ENCODE data around the gene SPATA6. TPM values are rescaled to one million over a fixed set of nuclear protein-coding genes. Genes with fewer than 3 reads are reported as not detected.
A peak's percentile ranks its signal among the peaks of the same experiment; 100 is the strongest.
"Not testable (repeated sequence)": the region's sequence is repeated elsewhere in the genome, so short reads cannot be mapped to it uniquely, and the experiment has no call there.

The SPATA6 gene
- total RNA-seq, 1 experiment from 2014 or later: 28.3 TPM

- not testable (repeated sequence) for H3K36me3 ChIP-seq (replicated peaks; ENCODE audit: control insufficient read depth, insufficient read depth, low read length); DNase-seq; H3K4me3 ChIP-seq (ENCODE audit: insufficient read depth, low read depth, low read length); H3K27me3 ChIP-seq (ENCODE audit: control insufficient read depth, insufficient read depth, low read length)
These were observed 8.0 kb upstream of the SPATA6 start for GRCh38 chr1:48480023-48480422.

- Histone ChIP-seq H3K36me3 (replicated peaks; ENCODE audit: control insufficient read depth, insufficient read depth, low read length) (no peaks in the 10 kb centered on the region; the same call in 1 of the 2 replicates), H3K27me3 (ENCODE audit: control insufficient read depth, insufficient read depth, low read length) (no peaks in the 10 kb centered on the region), H3K4me3 (ENCODE audit: insufficient read depth, low read depth, low read length) (peak overlapping the region; percentile 84)
- DNase-seq: no peak
These were observed 634 bp upstream of the SPATA6 start for GRCh38 chr1:48472638-48473037.

GRCh38 chr1:48470950-48471690, 884 bp downstream of the SPATA6 start:
- peak overlapping the region; percentile 84 for H3K4me3 ChIP-seq (ENCODE audit: insufficient read depth, low read depth, low read length)
- H3K27me3 ChIP-seq (ENCODE audit: control insufficient read depth, insufficient read depth, low read length): no peaks in the 10 kb centered on the region
- no peak for DNase-seq
- no peaks in the 10 kb centered on the region; the same call in 1 of the 2 replicates for H3K36me3 ChIP-seq (replicated peaks; ENCODE audit: control insufficient read depth, insufficient read depth, low read length)

GRCh38 chr1:48470481-48470855, 1.5 kb downstream of the SPATA6 start:
- Histone ChIP-seq H3K4me3 (ENCODE audit: insufficient read depth, low read depth, low read length) (peak overlapping the region; percentile 84; the same call in 1 of the 2 replicates), H3K36me3 (replicated peaks; ENCODE audit: control insufficient read depth, insufficient read depth, low read length) (no peaks in the 10 kb centered on the region; the same call in 1 of the 2 replicates), H3K27me3 (ENCODE audit: control insufficient read depth, insufficient read depth, low read length) (no peaks in the 10 kb centered on the region)

DNA sequence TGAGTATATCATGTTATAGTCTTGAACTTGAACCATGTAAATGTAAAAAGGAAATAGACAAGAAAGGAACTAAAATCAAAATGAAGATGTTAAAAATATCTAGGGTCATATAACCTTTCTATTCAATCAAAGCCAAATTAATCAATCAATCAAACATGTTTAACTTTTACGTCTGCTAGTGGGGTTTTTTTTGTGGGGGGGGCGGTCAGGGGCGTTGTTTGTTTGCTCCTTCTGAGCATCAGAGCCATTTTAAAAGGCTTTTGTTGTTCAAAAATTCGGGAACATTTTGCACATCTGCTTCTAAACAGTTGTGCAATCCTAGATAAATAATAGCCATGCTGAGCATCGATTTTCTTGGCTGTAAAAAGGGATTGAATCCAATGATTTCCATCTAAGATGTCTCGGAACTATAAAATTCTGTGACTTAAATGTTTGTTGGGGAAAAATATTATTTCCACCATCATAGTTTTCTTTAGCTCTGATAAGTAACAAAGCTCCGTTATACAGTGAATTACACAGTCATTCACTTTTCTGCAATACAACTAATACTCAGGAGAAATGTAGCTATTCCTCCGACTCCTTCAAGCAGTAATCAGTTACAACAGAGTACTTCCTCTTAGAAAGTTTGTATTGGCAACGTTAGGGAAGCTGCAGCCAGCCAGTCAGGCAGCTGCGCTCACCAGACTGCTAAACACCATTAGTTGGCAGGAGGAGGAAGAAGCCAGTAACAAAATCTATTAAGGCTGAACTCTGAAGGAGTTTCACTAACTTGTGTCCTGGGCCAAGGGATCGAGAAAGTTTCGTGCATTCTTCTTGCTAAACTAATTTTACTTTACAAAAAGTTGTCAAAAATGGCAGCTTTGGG, 2.2 kb downstream of the SPATA6 start:
- Histone ChIP-seq H3K4me3 (ENCODE audit: insufficient read depth, low read depth, low read length) (no peak overlapping the region; the same call in 1 of the 2 replicates), H3K36me3 (replicated peaks; ENCODE audit: control insufficient read depth, insufficient read depth, low read length) (no peaks in the 10 kb centered on the region; the same call in 1 of the 2 replicates), H3K27me3 (ENCODE audit: control insufficient read depth, insufficient read depth, low read length) (no peaks in the 10 kb centered on the region)
- DNase-seq: no peak

More at GRCh38 chr1:48470481-48470855, 1.5 kb downstream of the SPATA6 start:
- no peak for DNase-seq

- no peaks in the 10 kb centered on the region for H3K27me3 ChIP-seq (ENCODE audit: control insufficient read depth, insufficient read depth, low read length)
- no peaks in the 10 kb centered on the region; the same call in 1 of the 2 replicates for H3K36me3 ChIP-seq (replicated peaks; ENCODE audit: control insufficient read depth, insufficient read depth, low read length)
- H3K4me3 ChIP-seq (ENCODE audit: insufficient read depth, low read depth, low read length): no peak overlapping the region
- DNase-seq: no peak
These were observed 5.4 kb downstream of the SPATA6 start for GRCh38 chr1:48466594-48466993.

DNA sequence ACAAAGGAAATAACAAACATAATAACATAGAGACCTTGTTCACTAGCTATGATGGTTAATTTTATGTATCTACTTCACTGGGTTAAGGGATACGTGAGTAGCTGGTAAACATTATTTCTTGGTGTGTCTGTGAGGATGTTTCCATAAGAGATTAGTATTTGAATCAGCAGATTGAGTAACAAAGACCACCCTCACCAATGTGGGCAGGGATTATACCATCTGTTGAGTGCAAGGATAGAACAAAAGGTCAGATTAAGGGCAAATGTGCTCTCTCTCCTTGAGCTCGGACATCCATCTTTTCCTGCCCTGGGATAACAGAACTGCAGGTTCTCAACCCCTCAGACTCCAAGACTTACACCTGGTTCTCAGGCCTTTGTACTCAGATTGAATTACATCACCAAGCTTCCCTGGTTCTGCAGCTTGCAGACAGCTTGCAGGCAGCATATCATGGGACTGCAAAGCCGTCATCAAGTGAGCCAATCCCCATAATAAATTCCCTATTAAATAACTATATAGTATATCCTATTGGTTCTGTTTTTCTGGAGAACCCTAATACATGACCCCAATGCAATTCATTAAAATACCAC, 9.2 kb downstream of the SPATA6 start:
- no peak overlapping the region for H3K4me3 ChIP-seq (ENCODE audit: insufficient read depth, low read depth, low read length)
- H3K27me3 ChIP-seq (ENCODE audit: control insufficient read depth, insufficient read depth, low read length): no peaks in the 10 kb centered on the region
- DNase-seq: no peak
- no peaks in the 10 kb centered on the region for H3K36me3 ChIP-seq (replicated peaks; ENCODE audit: control insufficient read depth, insufficient read depth, low read length)

GRCh38 chr1:48450505-48450904, 21.5 kb downstream of the SPATA6 start:
- Histone ChIP-seq H3K36me3 (replicated peaks; ENCODE audit: control insufficient read depth, insufficient read depth, low read length) (no peaks in the 10 kb centered on the region), H3K4me3 (ENCODE audit: insufficient read depth, low read depth, low read length) (no peak overlapping the region), H3K27me3 (ENCODE audit: control insufficient read depth, insufficient read depth, low read length) (no peaks in the 10 kb centered on the region)
- no peak for DNase-seq

DNA sequence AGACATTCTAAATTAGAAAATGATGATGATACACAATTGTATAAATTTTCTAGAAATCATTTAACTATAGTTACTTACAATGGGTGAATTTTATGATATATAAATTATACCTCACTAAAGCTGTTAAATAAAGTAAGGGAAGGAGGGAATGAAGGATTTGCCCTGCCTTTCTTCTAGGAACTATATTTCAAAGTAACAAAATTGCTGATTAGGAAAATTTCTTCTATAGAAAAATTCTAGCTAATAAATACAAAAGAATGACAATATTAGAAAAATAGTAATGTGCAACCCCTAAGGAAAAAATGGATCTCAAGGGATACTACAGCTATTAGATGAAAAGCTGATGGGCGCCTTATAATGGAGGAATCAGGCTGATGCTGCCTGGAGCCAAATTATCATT, 23.1 kb downstream of the SPATA6 start:
- Histone ChIP-seq H3K27me3 (ENCODE audit: control insufficient read depth, insufficient read depth, low read length) (no peaks in the 10 kb centered on the region), H3K36me3 (replicated peaks; ENCODE audit: control insufficient read depth, insufficient read depth, low read length) (no peaks in the 10 kb centered on the region), H3K4me3 (ENCODE audit: insufficient read depth, low read depth, low read length) (no peak overlapping the region)
- no peak for DNase-seq

GRCh38 chr1:48444186-48444585, 27.8 kb downstream of the SPATA6 start:
- H3K36me3 ChIP-seq (replicated peaks; ENCODE audit: control insufficient read depth, insufficient read depth, low read length); H3K27me3 ChIP-seq (ENCODE audit: control insufficient read depth, insufficient read depth, low read length); DNase-seq; H3K4me3 ChIP-seq (ENCODE audit: insufficient read depth, low read depth, low read length): not testable (repeated sequence)

DNA sequence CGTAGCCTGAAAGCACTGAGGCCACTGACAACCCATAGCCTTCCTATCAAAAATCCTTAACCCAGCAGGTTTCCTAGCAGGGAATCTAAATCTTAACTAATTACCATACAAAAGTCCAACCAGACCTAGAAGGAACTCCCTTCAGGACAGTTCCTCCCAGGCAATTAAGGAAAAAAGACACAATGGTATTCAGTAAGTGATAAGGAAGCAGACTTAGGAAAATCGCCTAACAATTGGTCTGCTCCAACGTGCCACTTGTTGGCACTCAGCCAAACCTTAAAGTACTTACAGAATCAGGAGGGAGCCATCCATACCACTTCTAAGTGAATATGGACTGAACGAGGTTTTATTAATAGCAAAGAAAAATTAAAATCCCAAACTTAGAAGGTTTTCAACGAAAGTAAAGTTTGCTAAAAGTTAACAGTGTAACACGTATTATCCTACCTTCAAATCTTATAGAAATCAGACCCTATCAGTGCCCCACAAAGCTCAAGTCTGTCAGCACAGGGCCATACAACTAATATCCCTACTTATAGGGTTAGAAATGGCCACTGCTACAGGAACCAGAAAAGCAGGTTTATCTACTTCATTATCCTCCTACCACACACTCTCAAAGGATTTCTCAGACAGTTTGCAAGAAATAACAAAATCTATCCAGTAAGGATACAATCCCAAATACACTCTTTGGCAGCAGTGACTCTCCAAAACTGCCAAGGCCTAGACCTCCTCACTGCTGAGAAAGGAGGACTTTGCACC, 29.0 kb downstream of the SPATA6 start:
- no peak for DNase-seq
- Histone ChIP-seq H3K36me3 (replicated peaks; ENCODE audit: control insufficient read depth, insufficient read depth, low read length) (no peaks in the 10 kb centered on the region), H3K27me3 (ENCODE audit: control insufficient read depth, insufficient read depth, low read length) (no peaks in the 10 kb centered on the region), H3K4me3 (ENCODE audit: insufficient read depth, low read depth, low read length) (no peak overlapping the region)

DNA sequence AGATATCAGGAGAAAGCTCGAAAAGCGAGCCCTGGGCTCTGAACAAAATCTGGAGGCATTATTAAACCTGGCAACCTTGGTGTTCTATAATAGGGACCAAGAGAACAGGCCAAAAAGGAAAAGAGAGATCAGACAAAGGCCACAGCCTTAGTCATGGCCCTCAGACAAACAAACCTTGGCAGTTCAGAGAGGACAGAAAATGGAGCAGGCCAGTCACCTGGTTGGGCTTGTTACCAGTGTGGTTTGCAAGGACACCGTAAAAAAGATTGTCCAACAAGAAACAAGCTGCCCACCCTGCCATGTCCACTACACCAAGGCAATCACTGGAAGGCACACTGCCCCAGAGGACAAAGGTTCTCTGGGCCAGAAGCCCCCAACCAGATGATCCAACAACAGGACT, 31.2 kb downstream of the SPATA6 start:
- DNase-seq; H3K27me3 ChIP-seq (ENCODE audit: control insufficient read depth, insufficient read depth, low read length); H3K36me3 ChIP-seq (replicated peaks; ENCODE audit: control insufficient read depth, insufficient read depth, low read length); H3K4me3 ChIP-seq (ENCODE audit: insufficient read depth, low read depth, low read length): not testable (repeated sequence)

DNA sequence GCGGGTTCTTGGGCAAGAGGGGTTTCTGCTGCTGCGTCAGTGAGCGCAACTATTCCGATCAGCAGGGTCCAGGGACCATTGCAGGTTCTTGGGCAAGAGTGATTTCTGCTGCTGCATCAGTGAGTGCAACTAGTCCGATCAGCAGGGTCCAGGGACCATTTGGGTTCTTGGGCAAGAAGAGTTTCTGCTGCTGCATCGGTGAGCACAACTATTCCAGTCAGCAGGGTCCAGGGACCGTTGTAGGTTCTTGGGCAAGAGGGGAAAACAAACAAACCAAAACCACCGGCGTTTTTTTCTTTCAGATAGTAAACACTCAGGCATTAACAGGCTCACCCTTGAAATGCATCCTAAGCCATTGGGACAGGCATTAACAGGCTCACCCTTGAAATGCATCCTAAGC, 32.6 kb downstream of the SPATA6 start:
- no peak overlapping the region for H3K4me3 ChIP-seq (ENCODE audit: insufficient read depth, low read depth, low read length)
- DNase-seq: no peak
- H3K36me3 ChIP-seq (replicated peaks; ENCODE audit: control insufficient read depth, insufficient read depth, low read length): no peaks in the 10 kb centered on the region
- H3K27me3 ChIP-seq (ENCODE audit: control insufficient read depth, insufficient read depth, low read length): no peaks in the 10 kb centered on the region

GRCh38 chr1:48437379-48437778, 34.6 kb downstream of the SPATA6 start:
- not testable (repeated sequence) for H3K36me3 ChIP-seq (replicated peaks; ENCODE audit: control insufficient read depth, insufficient read depth, low read length); H3K27me3 ChIP-seq (ENCODE audit: control insufficient read depth, insufficient read depth, low read length); H3K4me3 ChIP-seq (ENCODE audit: insufficient read depth, low read depth, low read length); DNase-seq

Measured in H7 (cell line).